Measurements from ENCODE around the gene LRMDA.

The LRMDA gene

GRCh38 chr10:76021398-76021797 is 590.0 kb downstream of the LRMDA start:
- no peak for DNase-seq

DNA sequence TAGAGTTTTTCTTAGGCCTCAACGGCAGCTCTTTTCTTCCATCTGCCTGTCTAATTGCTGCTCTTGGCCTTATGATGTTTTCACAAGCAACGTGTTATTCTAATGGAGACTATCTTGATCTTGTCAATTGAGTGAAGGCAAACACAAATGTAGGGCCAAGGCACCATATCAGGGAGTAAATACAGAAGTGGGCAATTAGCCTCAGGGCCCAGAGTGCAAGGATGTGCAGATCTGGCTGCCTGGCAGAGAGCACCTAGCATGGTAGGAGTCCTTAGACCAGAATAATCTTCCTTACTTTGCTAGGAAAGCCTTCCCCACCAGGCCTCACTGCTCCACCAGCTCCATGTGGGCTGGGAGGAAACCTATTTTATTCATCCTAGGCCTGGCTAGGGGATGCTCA is 590.9 kb downstream of the LRMDA start:
- no peak for DNase-seq

GRCh38 chr10:76023007-76023406 is 591.6 kb downstream of the LRMDA start:
- DNase-seq, result no peak

DNA sequence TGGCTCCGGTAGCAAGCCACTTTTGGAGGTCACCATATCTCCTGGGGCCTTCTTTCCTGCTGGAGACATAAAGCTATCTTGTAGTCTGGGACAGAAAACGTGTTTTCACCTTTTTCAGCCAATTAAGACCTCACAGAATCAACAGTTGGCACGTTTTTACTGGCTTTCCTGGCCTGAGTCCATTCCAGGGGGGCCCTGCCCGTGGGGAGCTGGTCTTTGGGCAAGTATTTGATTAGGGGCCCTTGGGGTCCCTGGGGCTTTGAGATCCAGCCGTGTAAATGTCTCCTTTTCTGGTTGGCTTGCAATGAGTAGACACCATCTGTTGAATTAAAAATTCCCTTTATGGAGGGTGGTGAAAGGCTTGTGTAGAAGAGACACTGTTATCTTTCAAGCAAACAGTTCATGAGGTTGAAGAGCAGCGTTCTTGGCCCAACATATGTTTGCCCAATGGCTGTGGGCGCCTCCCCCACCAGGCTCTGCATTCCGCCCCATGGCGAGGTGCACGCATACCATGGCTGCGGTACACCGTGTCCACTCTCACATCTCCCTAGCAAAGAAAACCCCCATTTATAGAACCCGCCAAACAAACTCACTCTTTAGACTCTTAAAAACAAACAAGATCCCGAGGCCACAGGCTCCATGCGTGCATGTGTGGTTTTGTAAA is 593.2 kb downstream of the LRMDA start:
- no peak for DNase-seq

- DNase-seq, result no peak
These were observed 593.7 kb downstream of the LRMDA start for GRCh38 chr10:76025124-76025477.

- no peak for DNase-seq
These were observed 594.9 kb downstream of the LRMDA start for GRCh38 chr10:76026176-76026771.

DNA sequence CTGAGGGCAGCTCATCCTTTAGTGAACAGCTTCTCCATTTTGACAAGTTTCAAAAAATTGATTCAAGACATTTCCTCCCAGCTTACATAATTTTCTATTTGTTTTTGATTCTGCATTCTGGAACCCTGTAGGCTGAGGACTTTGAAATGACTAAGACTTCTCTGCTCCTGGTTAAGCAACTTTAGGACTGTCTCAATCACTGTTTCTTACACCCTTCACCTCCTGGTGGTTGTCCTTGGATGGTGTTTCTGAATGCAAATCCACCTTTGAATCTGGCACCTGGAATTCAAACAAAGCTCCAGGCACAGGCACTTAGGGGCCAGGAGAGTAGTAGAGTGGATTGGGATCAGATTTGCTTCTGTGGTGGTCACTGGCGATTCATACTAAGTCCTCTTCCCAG is 595.5 kb downstream of the LRMDA start:
- DNase-seq, result no peak

DNA sequence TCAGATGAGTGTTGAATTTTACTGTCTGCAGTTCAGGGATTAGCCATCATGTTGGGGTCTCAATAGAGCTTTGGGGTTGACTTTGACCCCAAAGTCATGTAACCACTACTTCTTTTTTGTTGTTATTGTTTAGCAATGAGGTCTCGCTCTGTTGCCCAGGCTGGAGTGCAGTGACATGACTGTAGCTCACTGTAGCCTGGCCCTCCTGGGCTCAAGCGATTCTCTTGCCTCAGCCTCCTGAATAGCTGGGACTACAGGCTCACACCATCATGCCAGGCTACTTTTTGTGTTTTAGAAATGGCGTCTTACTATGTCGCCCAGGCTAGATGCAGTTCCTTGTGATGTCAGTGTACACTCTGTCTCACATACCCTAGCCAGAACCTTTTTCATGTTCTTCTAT is 598.4 kb downstream of the LRMDA start:
- no peak for DNase-seq

GRCh38 chr10:76031099-76031498 is 599.7 kb downstream of the LRMDA start:
- no peak for DNase-seq

DNA sequence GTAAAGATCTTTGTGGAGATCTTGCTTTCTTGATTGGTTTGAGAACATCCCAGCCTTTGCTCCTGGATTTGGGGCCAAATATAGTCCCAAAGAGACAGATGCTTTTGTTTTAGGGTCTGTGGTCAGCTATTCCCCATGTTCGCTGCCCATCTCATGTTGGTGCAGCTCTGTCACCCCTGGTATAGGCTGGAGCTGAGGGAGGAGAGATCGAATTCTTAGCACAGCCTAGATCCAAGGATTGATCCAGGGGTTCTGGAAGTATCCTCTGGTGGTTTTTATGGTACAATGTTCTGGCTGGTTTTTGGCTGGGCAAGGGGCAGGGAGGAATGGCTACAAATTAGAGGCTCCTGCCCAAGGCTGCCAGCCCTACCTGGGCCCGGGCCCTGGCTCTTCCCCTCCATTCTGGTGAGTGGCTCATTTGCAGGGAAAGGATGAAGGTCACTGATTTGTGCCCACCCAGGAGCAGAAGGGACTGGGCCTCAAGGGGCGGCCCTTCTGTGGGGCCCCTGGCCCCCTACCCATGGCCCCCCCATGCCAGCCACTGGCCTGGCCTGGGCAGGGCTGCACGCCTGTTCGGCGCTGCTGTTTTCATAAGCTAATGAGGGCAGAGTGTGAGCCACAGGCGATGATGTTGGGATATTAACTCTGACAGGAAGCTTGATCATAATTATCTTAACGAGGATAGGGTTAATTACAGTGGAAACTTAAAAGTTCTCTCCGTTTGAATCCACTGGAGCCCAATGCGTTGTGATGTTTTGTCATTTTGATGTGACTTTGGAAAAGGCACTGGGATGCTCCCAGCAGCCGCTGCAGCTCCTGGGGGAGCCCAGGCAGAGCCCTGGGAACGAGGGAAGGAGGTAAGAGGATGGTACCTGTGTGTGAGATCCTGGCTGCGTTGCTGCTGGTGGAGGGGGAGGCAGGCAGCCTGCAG is 600.6 kb downstream of the LRMDA start:
- DNase-seq, result no peak

GRCh38 chr10:76032700-76033039 is 601.2 kb downstream of the LRMDA start:
- DNase-seq, result no peak

GRCh38 chr10:76033457-76034196 is 602.2 kb downstream of the LRMDA start:
- no peak for DNase-seq

DNA sequence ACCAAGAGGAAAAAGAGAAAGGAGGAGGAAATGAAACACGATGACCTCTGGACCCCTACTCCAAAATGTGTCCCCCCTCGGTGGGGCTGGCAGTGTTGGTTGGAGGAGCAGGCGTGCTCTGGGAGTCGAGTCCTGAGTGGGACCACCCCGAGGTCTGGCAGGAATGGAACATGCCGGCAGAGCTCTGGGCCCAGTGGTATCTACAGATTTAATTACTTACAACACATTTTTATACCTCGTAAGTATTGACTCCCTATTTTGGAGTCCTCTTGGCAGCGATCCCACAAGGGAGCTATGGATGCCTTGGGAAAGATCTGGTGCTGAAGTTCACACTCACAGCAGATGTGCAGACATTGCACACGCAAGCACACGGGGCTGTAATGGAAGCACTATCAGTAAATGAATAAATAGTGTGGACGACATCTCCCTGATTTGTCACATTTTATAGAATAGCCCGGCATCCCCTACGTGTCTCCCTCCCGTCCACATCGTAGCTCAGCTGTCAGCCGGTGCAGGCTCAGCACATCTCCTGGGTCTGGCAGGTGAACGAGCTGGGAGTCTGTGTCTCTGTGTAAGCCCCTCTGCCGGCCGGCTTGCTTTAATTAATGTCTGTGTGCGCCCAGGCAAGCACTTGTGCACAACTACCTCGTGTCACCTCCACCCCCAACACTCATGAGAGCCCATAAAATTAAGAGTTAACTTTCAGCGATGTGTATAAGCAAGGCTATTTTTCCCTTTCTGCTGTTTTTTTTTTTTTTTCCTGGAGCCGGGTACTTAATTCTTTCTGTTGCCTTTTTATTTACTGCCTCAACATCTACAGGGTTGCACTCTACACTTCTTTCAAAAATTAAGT is 603.2 kb downstream of the LRMDA start:
- DNase-seq, result no peak

DNA sequence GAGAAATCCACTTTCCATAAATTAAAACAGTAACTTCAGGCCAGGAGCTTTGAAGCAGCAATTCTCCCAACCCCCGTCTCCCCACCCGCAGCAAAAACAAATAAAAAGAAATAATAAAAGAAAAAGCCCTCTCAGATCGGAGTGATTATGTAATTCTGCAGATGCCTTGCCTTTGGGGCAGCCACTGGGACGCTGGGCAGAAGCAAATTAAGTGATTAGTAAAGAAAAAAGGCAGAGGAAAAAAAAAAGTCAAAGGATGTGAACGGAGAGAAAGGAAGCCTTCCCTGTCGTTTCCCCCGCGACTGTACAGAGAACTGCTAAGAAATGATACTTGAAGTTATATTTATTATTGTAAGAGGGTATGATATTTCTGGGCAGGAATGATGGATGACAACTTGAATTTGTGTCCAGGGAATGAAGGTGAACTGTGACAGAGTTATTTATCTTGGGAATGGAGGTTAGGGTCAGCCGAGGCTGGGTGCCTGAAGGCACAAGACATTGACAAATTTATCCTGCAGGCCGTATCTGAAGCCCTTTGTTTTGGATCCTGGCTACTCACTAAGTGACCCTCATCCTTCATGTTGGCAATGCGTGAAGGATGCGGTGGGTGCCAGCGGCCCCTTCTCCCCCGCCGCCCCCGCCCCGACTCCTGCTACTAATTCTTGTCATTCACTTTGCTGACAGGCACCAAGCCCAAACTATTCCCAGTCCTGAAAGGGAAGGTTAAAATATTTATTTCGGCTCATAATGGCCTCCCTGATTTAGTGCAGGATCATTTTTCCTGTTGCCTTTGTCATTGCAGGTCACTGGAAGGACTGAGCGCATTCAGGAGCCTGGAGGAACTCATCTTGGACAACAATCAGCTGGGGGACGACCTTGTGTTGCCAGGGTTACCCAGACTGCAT is 604.0 kb downstream of the LRMDA start:
- DNase-seq, result no peak

DNA sequence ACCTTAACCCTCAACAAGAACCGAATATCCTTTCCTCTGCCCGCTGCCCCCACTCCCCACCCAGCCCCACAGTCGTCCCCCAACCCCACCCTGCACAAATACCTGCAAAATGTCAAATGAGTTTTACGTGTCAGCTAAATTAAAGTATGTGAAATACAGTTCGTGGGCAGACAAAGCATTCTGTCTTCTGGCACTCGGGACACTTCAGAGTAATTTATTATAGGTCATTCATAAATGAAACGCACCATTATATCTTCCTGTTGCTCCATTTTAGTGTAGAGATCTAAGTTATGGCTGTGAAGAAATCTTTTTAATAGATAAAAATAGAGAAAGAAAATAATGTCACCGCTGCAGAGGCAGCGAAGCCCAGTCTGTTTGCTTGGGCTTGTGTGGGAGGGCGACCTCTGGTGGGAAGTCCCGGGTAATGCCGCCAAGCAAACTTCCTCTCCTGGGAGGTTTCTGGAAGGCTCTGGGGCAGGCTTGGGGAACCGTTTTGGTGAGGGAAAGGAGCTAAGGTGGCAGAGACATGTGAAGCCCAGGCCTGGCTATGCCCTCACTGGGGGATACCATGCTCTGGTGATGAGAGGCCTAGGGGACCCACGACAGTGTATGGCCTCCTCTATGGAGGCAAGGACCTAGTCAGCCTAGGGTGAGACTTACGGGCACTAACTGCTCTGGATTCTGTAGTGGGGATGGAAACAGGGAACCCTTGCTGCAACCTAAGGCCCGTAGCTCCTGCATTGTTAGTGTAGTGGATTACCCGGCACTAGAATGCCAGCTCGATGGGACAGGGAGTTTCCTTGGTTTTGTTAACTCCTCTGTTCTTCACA is 604.9 kb downstream of the LRMDA start:
- DNase-seq, result peak; percentile 39

DNA sequence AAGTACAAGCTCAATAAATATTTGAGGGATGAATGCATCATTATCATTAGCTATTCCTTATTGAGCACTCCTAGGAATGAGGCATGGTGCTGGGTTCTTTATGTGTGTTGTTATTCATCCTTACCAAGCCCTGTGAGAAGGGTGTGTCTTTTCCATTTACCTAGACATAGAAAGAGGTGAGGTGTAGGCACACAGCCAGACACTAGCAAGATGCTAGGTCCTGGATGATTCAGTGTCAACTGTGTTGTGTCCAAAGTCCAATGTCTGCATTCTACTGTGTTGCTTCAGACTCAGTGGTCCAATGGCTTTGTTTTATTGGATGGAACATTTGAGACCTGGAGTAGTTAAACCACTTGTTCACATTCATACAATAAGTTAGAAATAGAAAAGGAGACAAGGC is 605.5 kb downstream of the LRMDA start:
- no peak for DNase-seq

DNA sequence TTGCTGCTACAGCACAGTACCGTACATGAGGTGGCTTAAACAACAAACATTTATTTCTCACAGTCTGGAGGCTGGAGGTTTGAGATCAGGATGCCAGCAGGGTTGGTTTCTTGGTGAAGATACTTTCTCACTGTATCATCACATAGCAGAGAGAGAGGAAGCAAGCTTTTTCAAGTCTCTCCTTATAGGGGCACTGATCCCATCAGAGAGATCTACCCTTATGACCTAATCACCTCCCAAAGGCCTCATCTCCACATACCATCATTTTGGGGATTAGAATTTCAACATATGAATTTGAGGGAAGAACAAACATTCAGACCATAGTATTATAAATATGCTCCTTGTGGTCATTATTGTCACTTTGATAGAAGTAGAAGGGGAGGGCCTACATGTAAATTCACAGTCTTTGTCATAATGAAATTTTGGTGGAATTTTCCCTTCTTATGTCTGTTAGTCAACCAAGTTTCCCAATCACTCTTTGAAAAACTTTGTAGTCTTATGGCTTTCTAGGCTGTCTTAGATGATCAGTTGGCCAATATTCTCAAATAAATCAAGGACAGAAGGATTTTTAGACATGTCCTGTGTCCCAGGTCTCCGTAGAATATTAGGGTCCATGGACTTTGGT is 606.2 kb downstream of the LRMDA start:
- no peak for DNase-seq

- DNase-seq, result no peak
These were observed 607.3 kb downstream of the LRMDA start for GRCh38 chr10:76038696-76039095.

DNA sequence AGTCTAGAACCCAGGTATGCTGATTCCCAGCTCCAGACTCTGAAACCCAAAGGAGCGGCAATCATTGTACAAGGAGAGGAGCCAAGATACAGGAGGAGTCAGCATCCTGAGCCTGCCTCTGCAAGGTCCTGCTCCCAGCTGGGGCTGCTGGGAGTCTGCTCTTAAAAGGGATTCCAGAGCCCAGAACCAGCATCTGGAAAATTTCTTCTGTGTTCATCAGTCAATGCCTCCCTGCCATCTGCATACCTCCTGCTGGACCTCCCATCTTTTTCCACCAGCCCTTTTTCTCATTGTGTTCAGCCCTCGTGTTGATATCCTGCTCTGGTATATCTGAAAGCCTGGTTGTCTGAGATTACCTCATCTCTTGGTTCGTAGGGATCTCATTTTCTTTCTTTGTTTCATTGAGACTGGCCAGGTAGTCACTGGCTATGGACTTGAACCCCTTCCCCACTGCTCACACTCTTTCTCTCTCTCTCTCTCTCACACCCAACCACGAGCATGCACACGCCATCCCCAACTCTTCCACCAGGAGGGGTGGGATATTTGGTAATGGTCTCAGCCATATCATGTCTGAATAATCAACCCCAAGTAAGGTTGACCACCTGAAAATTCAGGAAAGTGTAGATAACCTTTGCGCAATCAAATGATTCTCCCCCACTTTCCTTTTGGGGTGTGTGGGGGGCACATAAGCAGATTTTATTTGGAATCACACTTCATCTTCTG is 608.8 kb downstream of the LRMDA start:
- DNase-seq, result no peak
